ENCODE data around the gene MYRFL.

GRCh38 chr12:69810870-69811498, 14.0 kb upstream of the MYRFL start:
- no peak for TF ChIP-seq CTCF (IDR thresholded peaks at IDR 0.05)
- TF ChIP-seq POLR2A (IDR thresholded peaks at IDR 0.05) = no peak
- no peak for TF ChIP-seq POLR2AphosphoS5 (IDR thresholded peaks at IDR 0.05)
- TF ChIP-seq EP300 (IDR thresholded peaks at IDR 0.05) = no peak

Data from upper lobe of left lung (tissue), 4 donors.